Left lung (tissue), 10 donors: ENCODE measurements around the gene KLF2. TPM values are rescaled to one million over a fixed set of nuclear protein-coding genes. Genes with fewer than 3 reads are reported as not detected.

Source experiments
- ATAC-seq: fragments of 200-7000 bp; cut with Tn5 transposase; one replicate; pipeline ENCODE4 v1.9.1; 2020; ENCODE audit warnings: moderate library complexity
- DNase-seq, 4 donors: peaks; one replicate each; pipeline ENCODE4 v3.0.0-alpha.2; 2013 to 2020
- H3K27ac ChIP-seq, 2 donors: fragments of 200-600 bp; sonication (generic) in 1 of 2; one replicate each; pipeline versions ENCODE4 v1.5.0 to v1.8.0; 2020 to 2021
- H3K27me3 ChIP-seq, 2 donors: fragments of 200-600 bp; sonication (generic) in 1 of 2; one replicate each; pipeline versions ENCODE4 v1.5.0 to v1.8.0; 2020 to 2021
- H3K36me3 ChIP-seq, 2 donors: fragments of 200-600 bp; sonication (generic) in 1 of 2; one replicate each; pipeline versions ENCODE4 v1.5.0 to v1.8.0; 2020 to 2021
- H3K4me1 ChIP-seq, 2 donors: fragments of 200-600 bp; one replicate each; pipeline ENCODE4 v1.8.0; 2021
- H3K4me3 ChIP-seq, 2 donors: fragments of 200-600 bp; sonication (generic) in 1 of 2; one replicate each; pipeline versions ENCODE4 v1.5.0 to v1.8.0; 2020 to 2021; ENCODE audit warnings: mild to moderate bottlenecking in 1 of 2
- H3K9me3 ChIP-seq, 2 donors: fragments of 200-600 bp; sonication (generic) in 1 of 2; one replicate each; pipeline versions ENCODE4 v1.5.0 to v1.8.0; 2020 to 2021
- intact Hi-C, 2 donors: fragments of 100-400 bp; cut with DNase I; formaldehyde crosslinking; loops; one replicate each; pipeline versions ENCODE4 v1.11.2 to v1.14.2; 2022
- polyA plus RNA-seq, 6 donors: library from polyadenylated mRNA; unstranded; fragments of 120-200 nt; gene quantifications; one replicate each; pipeline ENCODE4 v1.2.1, GENCODE V29; 2013; ENCODE audit not compliant: insufficient read length in 6 of 6
- total RNA-seq, 2 donors: library from RNA; stranded (reverse); fragmentation: NEBNext Ultra II Directional; extraction: Animal tissue kit (Norgen Biotek cat#: 25700); gene quantifications; one replicate each; pipeline ENCODE4 v1.2.1, GENCODE V29; 2021
- TF ChIP-seq, protein P1 (sequence below), 2 donors: fragments of 200-600 bp; sonication (generic) in 1 of 2; IDR thresholded peaks; one replicate each; pipeline versions ENCODE4 v1.5.0 to v1.8.0; 2021; ENCODE audit warnings: antibody characterized with exemption in 2 of 2
- donor health status: DM: no; HTN: yes; CAD: no.
- donor health status: DM: no; HTN: no; CAD: no.

Gene KLF2
- total and polyA plus RNA-seq, 8 donors = 12.9 to 75.9 (median 37.6) TPM

DNA sequence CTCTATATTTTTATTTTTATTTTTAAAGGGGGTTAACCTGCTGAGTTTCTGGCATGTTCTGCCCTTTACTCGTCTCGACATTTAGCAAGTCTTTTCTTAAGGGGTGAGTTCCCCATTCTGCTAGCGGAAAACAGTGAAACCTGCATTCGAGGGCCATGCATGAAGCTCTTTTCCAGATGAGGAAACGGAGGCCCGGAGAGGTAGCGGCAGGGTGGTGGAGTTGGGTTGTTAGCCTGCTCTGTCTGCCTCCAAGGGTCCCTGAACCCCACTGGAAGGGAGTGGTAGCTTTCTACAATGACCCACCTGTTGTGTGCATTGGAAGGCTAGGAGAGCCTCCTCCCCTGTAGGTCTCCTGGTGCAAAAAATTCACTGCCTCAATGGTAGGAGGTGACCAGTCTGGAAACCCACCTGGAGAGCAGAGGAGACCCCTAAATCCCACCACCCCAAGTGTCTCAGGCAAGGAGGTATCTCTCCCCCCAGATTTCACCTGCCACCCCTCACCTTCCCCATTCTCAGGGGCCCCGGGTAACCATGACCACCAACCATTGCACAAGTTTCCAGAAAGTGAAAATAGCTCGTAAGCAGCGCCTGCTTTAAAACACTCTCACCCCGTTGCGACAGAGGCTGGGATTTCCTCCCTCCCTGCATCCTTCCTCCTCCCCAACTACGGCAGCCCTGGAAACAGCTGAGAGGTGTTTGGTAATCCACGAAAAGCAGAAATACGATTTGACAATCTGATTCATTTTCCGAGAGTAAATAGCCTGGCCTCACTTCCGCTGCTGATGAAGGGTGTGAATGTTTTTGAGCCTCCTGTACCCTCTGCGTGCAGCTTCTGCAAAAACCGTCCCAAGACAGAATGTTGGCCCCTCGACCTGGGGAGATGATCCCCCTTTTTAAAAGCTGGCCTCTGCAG is 3.5 kb downstream of the KLF2 start:
- DNase-seq (peak; percentile 78 to 93 (median 88)), ATAC-seq (peak; percentile 48)
- peaks cover 13 to 67% of the 10 kb centered on the region in 2 donors for H3K4me1 ChIP-seq
- TF ChIP-seq, protein P1, sequence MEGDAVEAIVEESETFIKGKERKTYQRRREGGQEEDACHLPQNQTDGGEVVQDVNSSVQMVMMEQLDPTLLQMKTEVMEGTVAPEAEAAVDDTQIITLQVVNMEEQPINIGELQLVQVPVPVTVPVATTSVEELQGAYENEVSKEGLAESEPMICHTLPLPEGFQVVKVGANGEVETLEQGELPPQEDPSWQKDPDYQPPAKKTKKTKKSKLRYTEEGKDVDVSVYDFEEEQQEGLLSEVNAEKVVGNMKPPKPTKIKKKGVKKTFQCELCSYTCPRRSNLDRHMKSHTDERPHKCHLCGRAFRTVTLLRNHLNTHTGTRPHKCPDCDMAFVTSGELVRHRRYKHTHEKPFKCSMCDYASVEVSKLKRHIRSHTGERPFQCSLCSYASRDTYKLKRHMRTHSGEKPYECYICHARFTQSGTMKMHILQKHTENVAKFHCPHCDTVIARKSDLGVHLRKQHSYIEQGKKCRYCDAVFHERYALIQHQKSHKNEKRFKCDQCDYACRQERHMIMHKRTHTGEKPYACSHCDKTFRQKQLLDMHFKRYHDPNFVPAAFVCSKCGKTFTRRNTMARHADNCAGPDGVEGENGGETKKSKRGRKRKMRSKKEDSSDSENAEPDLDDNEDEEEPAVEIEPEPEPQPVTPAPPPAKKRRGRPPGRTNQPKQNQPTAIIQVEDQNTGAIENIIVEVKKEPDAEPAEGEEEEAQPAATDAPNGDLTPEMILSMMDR (IDR thresholded peaks at IDR 0.05) = no peak
- H3K4me3 ChIP-seq = peak overlapping the region; percentile 60 to 77
- H3K27me3 ChIP-seq = no peaks in the 10 kb centered on the region
- peak overlapping the region; percentile 76 to 98 for H3K27ac ChIP-seq
- peaks cover 0 to 28% of the 10 kb centered on the region in 2 donors for H3K36me3 ChIP-seq
- H3K9me3 ChIP-seq = no peaks in the 10 kb centered on the region
- intact Hi-C loops = loop anchor here in 1 of 2 donors (10.0 kb wide), 1 partner anchor 73 kb away; no protein-coding TSS in a partner anchor

DNA sequence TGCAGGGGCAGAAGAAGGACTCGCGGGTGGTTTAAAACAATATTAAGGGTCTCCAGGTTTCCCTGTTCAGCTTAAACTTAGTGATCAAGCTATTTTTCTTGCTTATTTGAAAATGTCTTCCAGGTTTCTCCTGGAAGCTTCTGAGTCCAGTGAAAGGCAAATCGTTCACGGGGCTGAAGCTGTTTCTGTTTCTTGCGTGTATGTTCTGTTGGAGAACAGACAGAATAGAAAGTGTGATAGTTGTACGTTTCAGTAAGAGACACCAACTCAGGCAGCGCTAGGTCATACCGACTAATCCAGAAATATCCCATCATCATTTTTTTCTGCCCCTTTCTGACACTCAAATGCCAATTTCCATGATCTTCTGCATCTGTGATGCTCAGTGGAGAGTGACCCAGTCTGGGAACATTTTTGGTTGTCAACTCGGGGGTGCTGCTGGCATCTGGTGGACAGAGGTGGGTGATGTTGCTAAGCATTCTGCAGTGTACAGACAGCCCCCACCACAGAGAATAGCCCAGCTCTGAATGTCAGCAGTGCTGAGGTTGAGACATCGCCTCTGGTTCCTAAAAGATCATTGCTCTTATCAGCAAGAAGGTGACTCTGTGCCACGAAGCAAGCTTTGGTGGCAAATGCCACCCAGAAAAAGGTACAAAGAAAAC is 4.3 kb downstream of the KLF2 start:
- Histone ChIP-seq H3K4me1 (peaks cover 13 to 68% of the 10 kb centered on the region in 2 donors), H3K9me3 (no peaks in the 10 kb centered on the region), H3K4me3 (peak overlapping the region in 1 of 2 donors; percentile 77), H3K27me3 (no peaks in the 10 kb centered on the region), H3K36me3 (peaks cover 0 to 28% of the 10 kb centered on the region in 2 donors), H3K27ac (peak overlapping the region; percentile 76 to 98)
- intact Hi-C loops = loop anchor here in 1 of 2 donors (10.0 kb wide), 1 partner anchor 74 kb away; no protein-coding TSS in a partner anchor
- ATAC-seq = no peak
- DNase-seq = no peak
- TF ChIP-seq, protein P1 (IDR thresholded peaks at IDR 0.05) = no peak

DNA sequence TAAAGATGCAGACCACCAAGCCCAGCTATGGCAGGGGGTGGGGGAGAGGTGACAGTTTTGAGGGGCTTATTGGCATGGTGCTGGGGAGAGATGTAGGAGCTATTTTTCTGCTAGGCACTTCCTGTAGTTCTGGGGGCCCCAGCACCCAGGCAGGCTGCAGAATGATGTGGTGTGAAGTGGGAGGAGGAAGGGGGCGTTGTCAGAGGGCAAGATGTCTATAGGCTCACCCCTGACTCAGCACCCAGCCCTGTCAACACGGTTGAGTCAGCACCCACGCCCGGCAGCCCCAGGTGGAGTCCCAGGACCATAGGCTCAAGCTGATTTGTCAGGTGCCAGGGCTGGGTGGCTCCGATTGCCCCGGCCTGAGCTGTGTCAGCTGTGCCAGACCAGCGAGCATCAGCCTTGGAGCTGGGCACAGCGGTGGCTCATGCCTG is 5.8 kb downstream of the KLF2 start:
- H3K27me3 ChIP-seq = no peaks in the 10 kb centered on the region
- no peaks in the 10 kb centered on the region for H3K9me3 ChIP-seq
- peaks cover 13 to 73% of the 10 kb centered on the region in 2 donors for H3K4me1 ChIP-seq
- intact Hi-C loops = no loop called here
- H3K27ac ChIP-seq = peak overlapping the region in 1 of 2 donors; percentile 98
- DNase-seq (peak in 2 of 4 donors; percentile 81 to 92), ATAC-seq (peak; percentile 40)
- H3K36me3 ChIP-seq = peaks cover 0 to 28% of the 10 kb centered on the region in 2 donors
- H3K4me3 ChIP-seq = no peak overlapping the region
- TF ChIP-seq, protein P1 (IDR thresholded peaks at IDR 0.05) = no peak

DNA sequence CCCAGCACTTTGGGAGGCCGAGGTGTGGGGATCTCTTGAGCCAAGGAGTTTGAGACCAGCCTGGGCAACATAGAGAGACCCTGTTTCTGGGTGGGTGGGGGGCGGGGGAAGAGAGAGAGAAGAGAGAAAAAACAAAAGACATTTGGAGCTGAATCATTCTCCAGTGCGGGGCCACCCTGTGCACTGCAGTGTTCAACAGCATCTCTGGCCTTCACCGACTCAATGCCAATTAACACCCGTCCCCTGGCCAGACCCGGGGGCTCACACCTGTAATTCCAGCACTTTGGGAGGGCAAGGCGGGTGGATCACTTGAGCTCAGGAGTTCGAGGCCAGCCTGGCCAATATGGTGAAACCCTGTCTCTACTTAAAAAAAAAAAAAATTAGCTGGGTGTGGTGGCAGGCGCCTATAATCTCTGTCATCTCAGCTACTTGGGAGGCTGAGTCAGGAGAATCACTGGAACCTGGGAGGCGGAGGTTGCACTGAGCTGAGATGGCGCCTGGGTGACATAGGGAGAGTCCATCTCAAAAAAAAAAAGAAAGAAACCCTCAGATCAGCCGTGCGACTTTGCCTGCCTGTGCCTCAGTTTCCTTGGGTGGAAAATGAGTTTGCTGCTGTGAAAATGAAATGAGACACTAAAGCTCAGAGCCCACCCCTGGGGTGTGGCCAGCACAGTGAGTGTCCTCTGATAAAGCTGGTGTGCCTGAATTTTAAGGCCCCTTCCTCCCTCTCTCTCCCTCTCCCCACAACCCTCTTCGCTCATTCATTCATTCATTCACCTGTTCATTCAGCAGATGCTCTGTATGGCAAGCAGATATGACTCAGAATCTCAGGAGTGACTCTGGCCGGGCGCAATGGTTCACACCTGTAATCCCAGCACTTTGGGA is 6.4 kb downstream of the KLF2 start:
- no peak for DNase-seq
- Histone ChIP-seq H3K27ac (peak overlapping the region in 1 of 2 donors; percentile 98), H3K36me3 (peaks cover 0 to 24% of the 10 kb centered on the region in 2 donors), H3K27me3 (no peaks in the 10 kb centered on the region), H3K4me3 (no peak overlapping the region), H3K9me3 (no peaks in the 10 kb centered on the region), H3K4me1 (peaks cover 13 to 73% of the 10 kb centered on the region in 2 donors)
- no peak for ATAC-seq
- intact Hi-C loops = no loop called here
- TF ChIP-seq, protein P1 (IDR thresholded peaks at IDR 0.05) = no peak
